Measurements from ENCODE around the gene PPP6R1.

DNA sequence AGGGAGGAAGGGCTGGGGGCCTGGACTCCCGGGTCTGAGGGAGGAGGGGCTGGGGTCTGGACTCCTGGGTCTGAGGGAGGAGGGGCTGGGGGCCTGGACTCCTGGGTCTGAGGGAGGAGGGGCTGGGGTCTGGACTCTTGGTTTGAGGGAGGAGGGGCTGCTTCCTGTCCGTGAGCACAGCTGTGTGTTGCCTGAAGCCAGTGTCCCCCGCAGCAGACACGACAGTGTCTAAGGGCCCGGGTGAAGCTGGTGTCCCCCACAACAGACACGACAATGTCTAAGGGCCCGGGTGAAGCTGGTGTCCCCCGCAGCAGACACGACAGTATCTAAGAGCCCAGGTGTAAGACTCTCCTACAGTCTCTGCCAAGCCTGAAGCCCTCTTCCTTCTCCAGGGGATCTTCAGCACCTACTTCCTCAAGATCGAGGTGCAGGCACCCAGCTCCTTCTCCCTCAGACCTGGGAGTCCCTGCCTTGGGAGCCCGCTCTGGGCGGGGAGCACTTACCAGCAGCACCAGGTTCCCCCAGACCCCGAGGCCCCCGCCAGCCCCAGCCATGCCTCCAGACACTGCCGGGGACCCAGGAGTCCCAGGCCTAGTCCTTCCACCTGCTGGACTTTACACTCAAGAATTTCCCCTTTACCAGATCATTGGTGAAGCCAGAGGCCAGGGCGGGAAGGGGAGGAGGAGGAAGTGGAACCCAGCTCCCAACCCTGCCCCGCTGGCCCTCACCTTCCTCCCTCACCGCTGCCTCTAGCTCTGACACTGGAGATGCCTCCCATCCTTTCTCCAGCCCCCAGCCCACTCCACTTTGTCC, 49.7 kb downstream of the PPP6R1 start, which contains the start of gene PTPRH:
- TF ChIP-seq EP300 (IDR thresholded peaks at IDR 0.05; ENCODE audit: borderline replicate concordance in 1 of 2, low read depth in 1 of 2, low read length in 1 of 2) (no peak), FOXM1 (IDR thresholded peaks at IDR 0.05; ENCODE audit: low read depth) (no peak), MAX (IDR thresholded peaks at IDR 0.05; ENCODE audit: low read depth) (no peak), SIN3A (IDR thresholded peaks at IDR 0.05; ENCODE audit: borderline replicate concordance, low read depth, low read length) (no peak), RFX5 (IDR thresholded peaks at IDR 0.05; ENCODE audit: low read length) (no peak)
- TF ChIP-seq, protein P1, sequence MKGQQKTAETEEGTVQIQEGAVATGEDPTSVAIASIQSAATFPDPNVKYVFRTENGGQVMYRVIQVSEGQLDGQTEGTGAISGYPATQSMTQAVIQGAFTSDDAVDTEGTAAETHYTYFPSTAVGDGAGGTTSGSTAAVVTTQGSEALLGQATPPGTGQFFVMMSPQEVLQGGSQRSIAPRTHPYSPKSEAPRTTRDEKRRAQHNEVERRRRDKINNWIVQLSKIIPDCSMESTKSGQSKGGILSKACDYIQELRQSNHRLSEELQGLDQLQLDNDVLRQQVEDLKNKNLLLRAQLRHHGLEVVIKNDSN (IDR thresholded peaks at IDR 0.05; ENCODE audit: borderline replicate concordance, low read depth) = no peak
- TF ChIP-seq, protein P2, sequence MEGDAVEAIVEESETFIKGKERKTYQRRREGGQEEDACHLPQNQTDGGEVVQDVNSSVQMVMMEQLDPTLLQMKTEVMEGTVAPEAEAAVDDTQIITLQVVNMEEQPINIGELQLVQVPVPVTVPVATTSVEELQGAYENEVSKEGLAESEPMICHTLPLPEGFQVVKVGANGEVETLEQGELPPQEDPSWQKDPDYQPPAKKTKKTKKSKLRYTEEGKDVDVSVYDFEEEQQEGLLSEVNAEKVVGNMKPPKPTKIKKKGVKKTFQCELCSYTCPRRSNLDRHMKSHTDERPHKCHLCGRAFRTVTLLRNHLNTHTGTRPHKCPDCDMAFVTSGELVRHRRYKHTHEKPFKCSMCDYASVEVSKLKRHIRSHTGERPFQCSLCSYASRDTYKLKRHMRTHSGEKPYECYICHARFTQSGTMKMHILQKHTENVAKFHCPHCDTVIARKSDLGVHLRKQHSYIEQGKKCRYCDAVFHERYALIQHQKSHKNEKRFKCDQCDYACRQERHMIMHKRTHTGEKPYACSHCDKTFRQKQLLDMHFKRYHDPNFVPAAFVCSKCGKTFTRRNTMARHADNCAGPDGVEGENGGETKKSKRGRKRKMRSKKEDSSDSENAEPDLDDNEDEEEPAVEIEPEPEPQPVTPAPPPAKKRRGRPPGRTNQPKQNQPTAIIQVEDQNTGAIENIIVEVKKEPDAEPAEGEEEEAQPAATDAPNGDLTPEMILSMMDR (IDR thresholded peaks at IDR 0.05) = no peak

Data from SK-N-SH (cell line).